GM21367 (cell line): ENCODE data around the gene ARHGAP15.

Experiments used
- ATAC-seq: cut with Tn5 transposase; IDR thresholded peaks from one replicate; pipeline ENCODE4 v1.9.1; 2021; ENCODE audit not compliant: unreplicated experiment

The ARHGAP15 gene

DNA sequence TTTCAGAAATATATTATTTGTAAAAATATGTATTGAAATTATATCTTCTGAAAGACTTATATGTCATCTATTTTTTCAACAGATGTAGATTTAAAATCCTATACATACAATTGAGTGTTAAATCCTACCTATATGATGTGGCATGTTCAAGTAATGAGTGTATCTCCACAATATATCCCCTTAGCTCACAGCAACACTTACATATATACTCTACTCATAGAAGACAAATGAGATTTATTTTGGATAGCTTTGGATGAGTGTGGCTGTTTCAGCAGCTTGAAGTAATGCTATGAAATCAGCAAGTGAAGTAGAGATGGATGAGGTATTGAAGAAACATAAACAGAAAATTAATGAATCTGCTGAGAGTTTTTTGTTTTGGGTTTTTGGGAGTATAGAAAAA lies 263.1 kb downstream of the ARHGAP15 start:
- ATAC-seq = no peak

DNA sequence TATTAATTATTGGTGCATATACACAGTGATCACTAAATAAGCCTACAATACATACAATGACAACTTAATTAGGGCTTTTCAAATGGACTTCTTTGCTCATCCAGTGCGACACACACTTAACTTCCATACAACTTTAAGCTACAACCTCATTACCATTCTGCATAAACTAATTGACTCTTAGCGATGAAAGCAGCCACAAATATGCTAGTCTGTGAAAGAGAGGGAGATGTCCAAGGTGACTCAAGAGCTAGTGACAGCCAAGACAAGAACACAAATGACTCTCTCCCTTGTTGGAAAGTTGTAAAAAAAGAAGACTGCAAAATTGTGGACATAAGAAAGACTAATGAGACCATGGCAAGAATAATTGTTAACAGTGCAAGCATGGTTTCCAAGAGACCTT lies 264.8 kb downstream of the ARHGAP15 start:
- no peak for ATAC-seq

DNA sequence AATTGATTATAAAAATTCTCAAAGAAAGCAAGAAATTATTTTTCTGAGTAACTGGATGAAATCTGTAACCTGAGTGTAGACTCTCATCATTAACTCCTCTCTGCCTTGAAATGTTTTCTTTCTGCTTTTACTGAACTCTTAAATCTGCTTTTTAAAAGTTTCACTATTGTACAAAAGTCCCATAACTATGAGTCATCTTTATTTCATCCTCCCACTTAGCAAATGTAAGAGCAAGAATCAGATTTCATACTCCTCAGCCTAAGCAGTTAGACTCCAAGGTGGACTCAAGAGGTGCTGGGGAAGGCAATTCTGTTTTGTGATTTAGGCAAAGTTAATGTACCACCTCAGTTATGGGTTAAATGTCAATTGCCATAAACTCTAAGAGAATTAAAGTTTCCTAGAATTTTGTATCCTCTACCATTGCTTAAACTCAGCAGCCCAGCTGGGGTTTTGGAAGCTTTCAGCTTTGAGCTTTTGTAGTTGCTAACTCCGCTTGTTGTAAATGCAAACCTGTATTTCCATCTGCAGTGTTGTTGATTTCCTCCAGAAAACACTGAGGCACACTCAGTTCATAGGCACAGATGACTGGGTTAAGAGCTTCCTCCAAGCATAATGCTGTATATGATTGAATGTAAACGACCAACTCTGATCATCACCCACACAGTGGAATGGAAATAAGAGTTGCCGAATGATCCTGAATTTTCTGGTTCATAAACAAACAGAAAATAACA lies 268.8 kb downstream of the ARHGAP15 start:
- peak; percentile 75 for ATAC-seq

GRCh38 chr2:143398781-143399180 lies 269.6 kb downstream of the ARHGAP15 start:
- ATAC-seq = no peak

GRCh38 chr2:143399631-143400069 lies 270.4 kb downstream of the ARHGAP15 start:
- no peak for ATAC-seq

DNA sequence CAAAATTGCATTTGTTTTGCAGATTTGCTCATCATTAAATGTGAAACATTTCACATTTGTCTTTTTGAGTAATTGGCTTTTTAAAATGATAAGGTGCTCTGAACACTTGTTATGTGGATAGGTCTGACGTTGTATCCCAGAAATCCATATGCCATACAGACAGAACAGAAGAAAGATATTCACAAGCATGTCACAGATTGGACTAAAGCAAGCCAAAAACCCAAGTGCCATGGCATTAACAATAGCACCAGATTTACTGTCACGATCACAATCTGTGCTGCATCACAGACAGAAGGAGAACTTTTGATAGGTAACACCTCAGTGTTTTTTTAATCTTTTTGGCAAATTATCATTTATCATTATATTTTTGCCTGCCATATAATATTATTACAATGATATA lies 272.6 kb downstream of the ARHGAP15 start:
- no peak for ATAC-seq

DNA sequence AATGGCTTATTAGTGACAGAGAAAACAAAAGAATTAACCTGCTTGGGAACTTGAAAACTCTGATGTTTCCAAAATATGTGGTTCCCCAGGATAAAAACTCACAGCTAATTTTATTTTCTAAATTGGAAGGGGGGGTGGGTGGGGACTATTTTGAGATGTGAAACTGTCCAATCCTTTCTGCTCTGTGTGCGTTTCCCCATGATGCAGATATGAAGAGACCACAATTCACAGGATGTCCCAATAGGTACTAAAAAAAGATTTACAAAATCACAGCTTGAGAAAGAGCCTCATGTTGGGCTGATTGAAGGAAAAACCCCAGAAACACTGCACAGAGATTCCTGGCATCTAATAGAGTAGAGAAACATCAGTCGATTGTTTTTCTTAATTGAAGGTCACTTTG lies 273.2 kb downstream of the ARHGAP15 start:
- no peak for ATAC-seq

GRCh38 chr2:143410082-143410897 lies 281.1 kb downstream of the ARHGAP15 start:
- ATAC-seq = no peak

- ATAC-seq = no peak
These were observed 286.4 kb downstream of the ARHGAP15 start for GRCh38 chr2:143415571-143415970.

GRCh38 chr2:143417428-143417827 lies 288.2 kb downstream of the ARHGAP15 start:
- ATAC-seq = no peak

DNA sequence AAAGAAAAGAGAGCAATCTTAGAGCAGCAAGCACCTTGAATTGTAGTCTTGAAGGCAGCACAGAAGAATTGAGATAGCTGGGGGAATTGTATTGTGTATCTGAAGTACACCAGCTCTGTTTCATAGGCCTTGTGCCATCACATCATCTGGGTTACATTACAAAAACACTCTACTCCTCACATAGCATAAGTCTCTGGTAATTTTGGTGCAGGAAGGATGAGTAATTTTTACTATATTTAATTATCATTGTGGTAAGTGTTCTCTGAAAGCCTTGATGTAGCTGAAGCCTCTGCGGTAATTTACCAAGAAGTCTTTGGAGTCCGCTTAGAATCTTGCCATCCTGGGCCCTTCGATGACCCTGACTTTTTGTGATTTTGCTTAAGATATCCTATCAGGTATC lies 291.1 kb downstream of the ARHGAP15 start:
- ATAC-seq = no peak

DNA sequence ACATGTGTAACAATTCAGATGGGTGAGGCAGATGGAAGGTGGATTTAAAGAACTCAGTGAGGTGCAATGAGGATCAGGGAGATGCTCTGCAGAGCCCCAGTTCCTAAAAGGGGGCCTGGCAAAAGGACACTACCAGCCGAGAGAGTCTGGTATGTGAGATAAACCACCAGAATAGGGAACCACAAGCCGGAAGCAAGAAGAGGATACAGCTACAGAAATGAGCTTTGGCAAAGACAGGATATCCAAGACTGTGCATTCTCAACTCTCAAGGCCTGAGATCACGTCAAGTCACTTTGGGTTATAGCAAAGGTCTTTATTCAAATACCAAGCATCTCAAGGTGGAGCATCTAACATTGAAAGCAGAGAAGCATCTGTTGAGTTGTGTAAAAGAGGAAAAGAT lies 293.5 kb downstream of the ARHGAP15 start:
- peak; percentile 98 for ATAC-seq

DNA sequence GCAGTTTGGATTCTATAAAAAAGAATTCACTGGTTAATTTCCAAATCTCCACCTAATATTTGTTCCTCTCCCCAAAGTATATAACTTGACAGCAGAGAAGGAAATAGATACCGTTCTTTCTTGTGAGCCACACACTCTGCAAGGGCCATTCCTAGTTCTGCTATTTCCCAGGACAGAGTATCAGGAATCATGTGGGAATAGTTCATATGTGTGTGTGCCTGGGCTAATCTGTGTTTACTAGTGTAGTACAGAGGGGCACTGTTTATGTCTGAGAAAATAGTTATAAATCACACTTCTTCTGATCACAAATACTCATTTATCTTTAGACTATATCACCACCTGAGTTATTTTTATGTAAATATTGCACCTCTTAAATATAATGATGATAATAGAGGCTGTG lies 296.7 kb downstream of the ARHGAP15 start:
- no peak for ATAC-seq

GRCh38 chr2:143426296-143426695 lies 297.1 kb downstream of the ARHGAP15 start:
- ATAC-seq = no peak

- no peak for ATAC-seq
These were observed 299.5 kb downstream of the ARHGAP15 start for GRCh38 chr2:143428700-143429099.

DNA sequence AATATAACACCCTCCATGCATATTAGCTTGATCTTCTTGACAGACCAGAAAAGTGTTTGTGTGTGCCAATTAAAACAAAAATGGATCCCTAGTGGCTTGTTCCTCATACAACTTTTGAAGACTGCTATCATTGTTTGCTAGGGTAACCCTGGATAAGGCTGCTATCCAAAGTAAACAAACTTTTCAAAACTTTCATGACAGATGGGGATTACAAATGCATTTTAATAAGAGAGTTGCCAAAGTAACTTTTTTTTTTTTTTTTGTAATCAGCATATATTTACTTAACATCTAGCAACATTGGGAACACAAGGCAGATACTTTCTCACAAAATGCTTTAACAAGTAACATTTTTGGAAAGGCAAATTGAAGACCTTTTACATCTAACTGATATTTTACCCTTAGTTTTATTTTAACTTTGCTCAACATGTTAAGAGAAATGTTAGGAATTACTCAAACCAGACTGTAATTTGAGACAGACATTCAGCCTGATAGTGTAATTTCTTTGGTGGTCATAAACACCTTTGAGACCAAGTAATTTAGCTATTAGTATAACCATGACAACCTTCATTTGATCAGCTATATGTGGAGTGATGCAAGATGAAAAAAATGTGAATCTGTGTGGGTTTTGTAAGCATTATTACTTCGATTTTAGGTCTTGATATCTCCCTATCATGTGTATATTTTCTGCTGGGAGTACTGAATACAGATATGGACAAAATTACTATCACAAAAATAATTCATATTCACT lies 300.9 kb downstream of the ARHGAP15 start:
- no peak for ATAC-seq

GRCh38 chr2:143431316-143431715 lies 302.1 kb downstream of the ARHGAP15 start:
- no peak for ATAC-seq

DNA sequence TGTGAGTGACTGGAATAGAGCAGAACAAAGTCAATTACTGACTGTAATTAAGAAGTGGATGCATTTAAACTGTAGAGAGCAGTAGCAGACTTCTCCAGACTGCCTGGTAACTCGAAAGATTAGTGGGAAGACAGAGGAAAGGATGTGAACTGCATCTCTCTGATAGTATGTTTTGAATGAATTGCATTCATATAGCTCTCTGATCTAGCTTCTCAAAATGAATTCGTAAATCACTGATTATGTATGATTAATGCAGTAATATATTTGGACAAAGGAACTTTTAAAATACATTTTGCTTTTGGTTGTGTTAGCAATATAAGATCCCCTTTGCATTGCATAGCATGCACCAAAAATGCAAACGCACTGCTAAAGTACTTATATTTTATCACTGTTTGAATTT lies 304.0 kb downstream of the ARHGAP15 start:
- ATAC-seq = no peak

DNA sequence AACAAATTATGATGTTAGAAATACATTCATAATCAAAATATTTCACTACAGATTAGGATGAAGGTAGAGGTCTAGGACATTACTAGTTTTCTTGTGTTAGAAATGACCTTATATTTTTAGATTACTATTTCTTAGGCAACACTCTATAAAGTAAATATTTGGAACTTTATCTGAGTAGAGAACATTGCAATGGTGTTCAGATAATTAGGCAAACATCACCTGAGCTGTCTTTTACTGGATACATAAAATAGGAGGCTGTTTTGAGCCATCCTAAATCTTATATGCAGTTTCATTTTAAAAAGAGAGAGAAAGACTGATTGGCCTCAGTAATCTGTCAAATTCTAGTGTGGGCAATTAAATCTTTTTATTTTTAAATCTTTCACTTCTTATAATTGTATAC lies 304.6 kb downstream of the ARHGAP15 start:
- no peak for ATAC-seq

DNA sequence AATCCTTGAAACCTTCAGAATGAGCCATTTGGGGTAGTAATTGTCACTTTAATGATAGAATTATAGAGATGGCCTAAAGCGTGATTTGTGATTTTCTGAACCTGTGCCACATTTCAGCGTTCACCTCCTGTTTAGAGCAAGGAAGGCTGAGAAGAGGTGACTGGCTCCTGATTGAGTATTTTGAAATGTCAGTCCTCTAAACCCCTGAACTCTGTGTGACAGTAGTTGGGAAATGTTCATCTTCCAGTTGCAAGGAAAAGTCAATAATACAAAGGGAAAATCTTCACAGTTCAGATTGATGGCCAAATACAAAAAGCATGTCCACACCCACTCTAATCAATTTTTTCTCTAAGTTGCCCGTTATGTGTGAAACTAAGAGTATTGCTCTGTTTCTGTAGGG lies 305.2 kb downstream of the ARHGAP15 start:
- ATAC-seq = no peak

GRCh38 chr2:143435131-143435530 lies 305.9 kb downstream of the ARHGAP15 start:
- ATAC-seq = no peak

DNA sequence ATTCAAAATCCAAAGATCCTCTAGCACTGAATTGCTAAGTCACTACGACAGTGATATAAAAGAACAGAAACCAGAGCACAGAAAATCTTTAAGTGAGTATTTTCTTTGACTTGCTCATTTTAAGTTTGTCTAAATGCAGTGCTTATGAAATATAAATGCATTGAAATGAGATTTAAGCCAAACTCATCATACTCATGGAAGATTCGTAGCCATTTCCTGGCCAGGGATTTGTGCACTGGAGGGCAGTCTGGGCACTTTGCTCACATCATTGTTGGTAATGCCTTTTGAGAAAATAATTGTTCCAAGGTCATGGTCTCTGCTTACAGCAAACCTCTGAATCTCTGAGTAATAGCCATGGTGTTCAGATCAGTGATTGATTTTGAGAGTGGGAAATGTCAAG lies 307.7 kb downstream of the ARHGAP15 start:
- no peak for ATAC-seq
